Measurements from ENCODE around the gene ANGPTL3.

DNA sequence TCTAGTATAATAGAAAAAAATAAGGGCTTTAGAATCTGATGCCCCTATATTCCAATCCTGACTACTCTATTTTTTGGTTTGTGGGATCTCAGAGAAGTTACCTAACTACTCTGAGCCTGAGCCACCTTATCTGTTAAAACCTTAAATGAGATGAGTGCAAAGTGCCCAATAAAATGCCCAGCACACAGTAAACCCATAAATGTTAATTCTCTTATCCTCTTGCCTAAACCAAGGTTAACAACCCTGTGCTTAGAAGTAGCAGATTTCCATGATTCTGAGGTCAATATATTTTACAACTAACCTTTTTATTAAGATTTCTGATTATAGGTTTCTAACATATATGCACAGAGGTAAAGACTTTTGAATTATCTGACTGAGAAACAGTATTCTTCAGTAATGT lies 55.1 kb downstream of the ANGPTL3 start:
- TF ChIP-seq, protein P1, sequence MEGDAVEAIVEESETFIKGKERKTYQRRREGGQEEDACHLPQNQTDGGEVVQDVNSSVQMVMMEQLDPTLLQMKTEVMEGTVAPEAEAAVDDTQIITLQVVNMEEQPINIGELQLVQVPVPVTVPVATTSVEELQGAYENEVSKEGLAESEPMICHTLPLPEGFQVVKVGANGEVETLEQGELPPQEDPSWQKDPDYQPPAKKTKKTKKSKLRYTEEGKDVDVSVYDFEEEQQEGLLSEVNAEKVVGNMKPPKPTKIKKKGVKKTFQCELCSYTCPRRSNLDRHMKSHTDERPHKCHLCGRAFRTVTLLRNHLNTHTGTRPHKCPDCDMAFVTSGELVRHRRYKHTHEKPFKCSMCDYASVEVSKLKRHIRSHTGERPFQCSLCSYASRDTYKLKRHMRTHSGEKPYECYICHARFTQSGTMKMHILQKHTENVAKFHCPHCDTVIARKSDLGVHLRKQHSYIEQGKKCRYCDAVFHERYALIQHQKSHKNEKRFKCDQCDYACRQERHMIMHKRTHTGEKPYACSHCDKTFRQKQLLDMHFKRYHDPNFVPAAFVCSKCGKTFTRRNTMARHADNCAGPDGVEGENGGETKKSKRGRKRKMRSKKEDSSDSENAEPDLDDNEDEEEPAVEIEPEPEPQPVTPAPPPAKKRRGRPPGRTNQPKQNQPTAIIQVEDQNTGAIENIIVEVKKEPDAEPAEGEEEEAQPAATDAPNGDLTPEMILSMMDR (conservative IDR thresholded peaks at IDR 0.05; ENCODE audit: low read depth, low read length): no peak
- TF ChIP-seq EZH2phosphoT487 (IDR thresholded peaks at IDR 0.05; ENCODE audit: borderline replicate concordance, low read length): no peak
